Epidermal melanocyte (primary cell): Measurements from ENCODE around the gene ARMS2.

Experiments used
- DNase-seq: peaks from one replicate; pipeline ENCODE4 v3.0.0; 2011; ENCODE audit warnings: low spot score; ENCODE audit not compliant: insufficient read length

ARMS2 gene, protein sequence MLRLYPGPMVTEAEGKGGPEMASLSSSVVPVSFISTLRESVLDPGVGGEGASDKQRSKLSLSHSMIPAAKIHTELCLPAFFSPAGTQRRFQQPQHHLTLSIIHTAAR

DNA sequence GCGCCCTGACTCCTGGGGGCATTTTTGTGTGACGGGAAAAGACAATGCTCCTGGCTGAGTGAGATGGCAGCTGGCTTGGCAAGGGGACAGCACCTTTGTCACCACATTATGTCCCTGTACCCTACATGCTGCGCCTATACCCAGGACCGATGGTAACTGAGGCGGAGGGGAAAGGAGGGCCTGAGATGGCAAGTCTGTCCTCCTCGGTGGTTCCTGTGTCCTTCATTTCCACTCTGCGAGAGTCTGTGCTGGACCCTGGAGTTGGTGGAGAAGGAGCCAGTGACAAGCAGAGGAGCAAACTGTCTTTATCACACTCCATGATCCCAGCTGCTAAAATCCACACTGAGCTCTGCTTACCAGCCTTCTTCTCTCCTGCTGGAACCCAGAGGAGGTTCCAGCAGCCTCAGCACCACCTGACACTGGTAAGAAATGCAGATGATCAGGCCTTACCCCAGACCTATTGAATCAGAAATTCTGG lies at the start of gene ARMS2:
TSS of gene ARMS2 (plus strand) at position 51 of the 478 bp plus-strand sequence. CDS start at position 126, 75 bp downstream.
- DNase-seq, result no peak

DNA sequence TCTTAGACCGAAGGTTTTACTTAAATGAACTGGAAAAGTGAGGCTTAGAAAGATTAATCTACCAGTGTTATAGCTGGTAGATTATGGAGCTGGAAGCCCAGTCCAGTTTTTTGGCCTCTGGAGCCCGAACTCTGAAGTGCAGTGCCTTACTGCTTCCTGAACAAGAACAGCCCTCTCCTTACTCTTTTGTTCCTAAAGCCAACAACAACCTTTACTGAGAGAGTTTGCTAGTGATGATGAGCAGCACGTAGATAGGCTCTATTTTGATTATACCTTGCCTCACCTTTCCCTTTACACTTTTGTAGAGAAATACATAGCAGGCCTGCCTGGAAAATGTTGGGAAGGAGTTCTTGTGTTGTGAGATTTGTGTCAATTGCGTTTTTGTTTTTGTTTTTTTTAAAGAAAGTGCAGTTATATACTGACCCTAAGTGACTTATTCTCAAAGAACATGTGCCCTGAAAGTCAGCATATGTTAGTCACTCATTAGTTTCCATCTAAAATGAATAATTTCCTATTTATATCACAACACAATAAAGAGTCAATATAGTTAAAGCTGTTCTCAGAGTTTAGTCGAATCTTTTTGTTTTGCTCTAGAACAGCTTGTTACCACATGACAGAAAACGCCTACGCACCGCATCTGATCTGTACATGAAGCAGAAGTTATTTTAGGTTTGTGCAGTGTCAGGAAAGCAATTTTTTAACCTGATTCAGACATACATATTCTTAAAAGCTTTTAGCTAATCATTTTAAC lies 46.9 kb upstream of the ARMS2 start:
- DNase-seq, result no peak

DNA sequence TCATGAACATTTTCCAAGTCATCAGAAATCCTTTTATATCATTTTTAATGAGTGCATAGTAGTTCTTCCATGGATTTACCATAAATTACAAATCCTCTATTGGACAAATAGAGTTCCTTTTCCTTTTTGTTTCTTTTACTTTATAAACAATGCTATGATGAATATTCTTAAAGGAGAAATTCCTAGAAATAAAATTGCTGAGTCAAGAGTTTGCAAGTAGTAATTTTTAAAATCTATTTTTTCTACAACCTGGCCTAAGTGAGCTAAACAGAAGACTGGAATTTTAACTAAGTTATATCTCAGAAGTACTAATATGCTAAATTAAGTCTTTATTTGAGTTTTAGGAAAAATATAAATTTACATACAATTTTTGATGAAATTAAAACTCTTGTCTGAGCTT lies 41.1 kb upstream of the ARMS2 start:
- DNase-seq, result no peak

DNA sequence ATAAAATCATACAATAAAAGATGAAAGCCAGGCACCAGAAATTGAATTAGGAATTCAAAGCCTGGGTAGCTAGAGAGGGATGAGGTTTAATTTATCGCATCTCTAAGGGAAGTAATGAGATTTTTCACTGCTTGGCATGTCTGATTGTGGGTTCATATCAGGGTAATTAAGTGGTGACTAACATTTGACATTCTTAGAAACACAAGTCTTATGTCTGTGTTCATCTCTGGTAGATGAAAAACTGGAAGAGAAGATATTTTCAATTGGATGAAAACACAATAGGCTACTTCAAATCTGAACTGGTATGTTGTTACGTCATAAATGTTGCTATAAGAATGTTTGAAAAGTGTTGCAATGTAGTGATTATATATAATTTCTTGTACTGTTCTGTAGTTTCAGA lies 36.8 kb upstream of the ARMS2 start:
- DNase-seq, result no peak

DNA sequence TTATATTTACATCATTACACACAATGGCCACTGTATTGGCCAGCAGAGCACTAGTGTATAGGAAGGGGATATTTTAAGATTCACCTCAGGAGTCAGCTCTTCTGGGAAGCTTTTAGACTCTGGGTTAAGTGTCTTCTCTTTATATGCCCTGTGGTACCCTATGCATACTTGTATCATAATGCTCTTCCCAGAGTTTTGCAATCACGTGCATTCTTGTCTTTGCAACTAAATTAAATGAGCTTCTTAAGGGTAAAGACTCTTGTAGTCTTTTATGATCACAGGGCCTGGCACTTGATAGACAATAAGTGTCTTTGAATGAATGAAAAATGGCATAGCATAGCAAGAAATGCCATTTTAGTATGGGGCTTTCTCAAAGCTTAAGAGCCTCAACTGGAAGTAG lies 35.4 kb upstream of the ARMS2 start:
- DNase-seq, result no peak

DNA sequence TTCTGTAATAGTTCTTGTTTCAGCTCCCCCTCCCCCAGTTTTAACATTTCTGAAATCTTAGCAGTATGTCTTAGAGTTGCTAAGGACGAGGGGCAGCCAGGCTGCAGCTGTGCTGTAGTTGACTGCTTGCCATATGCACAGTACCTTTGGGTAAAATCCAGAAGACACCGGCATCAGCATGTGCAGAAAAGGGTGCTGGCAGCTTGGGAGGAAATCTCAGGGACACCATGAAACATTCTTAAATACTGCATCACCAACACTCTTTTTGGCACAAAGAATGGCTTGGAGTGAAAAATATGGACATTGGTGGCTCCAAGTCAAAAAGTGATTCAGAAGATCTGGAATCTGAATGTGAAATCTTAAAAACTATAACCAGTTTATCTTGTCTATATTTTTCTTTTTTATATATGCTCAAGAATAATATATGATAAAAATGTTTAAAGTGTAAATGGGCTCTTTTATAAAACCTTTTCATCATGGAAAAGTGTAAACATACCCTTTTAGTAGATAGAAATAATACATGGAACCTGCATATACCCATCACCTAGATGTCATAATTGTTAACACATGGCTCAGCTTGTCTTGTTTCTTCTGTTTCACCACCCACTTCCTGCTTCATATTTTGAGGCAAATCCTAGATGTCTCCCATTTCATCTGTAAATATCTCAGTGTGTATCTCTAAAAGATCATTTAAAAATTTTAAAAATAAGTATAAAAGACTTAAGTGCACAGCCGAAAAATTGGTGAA lies 34.4 kb upstream of the ARMS2 start:
- no peak for DNase-seq

DNA sequence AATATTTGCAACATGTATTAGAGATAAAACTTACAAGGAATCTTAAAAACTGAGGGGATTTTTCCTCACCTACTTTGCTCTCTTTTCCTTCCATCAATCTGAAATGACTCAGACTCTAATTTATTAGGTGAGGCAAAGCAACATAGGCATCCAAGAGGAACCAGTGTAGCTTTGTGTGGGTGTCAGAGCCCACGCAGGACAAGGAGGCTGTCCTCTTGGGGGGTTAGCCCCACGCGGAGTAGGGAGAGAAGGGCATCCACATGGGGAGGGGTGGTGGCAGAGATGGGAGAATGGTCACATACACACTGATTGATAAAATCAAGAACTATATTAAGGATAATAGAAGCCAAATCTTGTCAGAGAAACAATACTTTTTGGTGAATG lies 33.8 kb upstream of the ARMS2 start:
- DNase-seq, result no peak

DNA sequence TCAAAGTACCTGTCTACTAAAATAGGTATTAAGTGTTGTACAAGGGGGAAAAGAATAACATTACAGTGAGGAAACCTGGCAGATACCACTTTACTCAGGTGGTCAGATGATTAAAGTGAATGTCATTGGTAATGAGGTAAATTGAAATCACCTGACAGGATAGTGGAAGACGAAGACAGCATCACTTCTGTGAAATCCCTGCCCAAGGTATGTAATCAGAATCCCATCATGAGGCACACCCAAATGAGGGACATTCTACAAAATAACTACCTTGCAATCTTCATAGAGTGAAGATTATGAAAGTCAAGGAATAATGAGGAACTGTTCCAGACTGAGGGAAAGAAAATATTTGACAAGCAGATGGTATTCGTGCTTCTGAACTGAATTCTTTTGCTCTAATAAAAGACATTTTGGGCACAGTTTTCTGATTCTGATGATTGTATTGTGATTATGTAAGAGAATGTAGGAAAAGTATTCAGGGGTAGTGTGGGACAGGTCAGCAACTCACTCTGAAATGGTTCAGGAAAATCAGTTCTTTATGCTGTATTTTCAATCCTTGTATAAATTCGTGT lies 33.3 kb upstream of the ARMS2 start:
- no peak for DNase-seq

DNA sequence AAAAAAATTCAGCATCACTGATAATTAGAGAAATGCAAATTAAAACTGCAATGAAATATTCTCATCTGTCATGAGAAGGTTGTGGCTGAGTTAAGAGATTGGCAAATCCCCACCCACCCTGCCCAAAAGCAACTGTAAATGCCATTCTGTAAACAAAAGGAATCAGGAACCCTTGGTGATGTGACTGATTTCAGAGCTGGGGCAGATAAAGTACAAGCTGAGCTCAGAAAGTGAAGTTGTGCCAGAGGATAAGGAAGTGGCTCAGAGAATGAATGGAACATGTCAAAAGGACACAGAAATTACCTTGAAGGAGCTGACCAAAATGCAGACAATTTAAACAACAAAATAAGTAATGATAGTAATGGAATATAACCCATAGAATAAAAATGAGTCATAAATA lies 32.7 kb upstream of the ARMS2 start:
- no peak for DNase-seq

DNA sequence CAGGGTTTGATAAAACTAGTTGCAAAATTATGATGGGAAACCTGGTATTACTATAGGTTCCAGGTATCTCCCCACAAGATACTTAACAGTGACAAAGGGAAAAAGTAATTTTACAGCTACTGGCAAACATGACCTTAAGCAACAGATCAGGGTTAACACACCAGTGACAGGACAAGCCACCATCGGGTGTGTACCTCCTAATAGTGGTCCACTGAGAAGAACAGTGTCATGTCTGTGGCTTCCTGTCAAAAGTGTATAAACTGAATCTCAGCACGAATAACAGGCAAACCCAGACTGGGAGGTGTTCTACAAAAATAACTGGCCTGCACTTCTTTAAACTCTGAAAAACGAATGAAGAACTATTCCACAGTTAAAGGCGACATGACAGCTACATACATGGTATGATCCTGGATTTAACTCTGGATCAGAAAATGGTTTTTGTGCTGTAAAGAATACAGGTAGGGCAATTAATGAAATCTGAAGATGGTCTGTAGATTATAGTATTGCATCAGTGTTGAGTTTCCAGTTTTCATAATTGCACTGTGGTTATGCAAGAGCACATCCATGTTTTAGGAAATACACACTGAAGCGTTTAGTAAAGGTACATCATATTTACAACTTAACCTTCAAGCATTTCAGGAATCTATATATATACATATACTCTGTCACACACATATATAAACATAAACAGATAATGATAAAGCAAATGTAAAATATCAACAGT lies 32.0 kb upstream of the ARMS2 start:
- no peak for DNase-seq

DNA sequence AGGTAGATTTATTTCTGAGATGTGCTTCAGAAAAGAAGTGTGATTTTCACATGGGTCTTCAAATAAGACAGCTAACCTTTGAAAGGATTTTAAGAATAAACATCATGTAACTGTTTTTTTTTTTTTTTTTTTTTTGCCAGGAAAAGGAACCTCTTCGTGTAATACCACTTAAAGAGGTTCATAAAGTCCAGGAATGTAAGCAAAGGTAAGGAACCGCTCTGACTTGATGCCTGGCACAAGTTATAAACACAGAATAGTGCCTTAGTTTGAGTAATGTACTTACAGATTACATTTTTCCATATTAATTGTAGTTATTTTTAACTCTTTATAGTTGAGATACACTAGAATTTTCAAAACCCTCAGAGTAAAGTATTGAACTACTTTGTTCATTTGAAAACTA lies 30.4 kb upstream of the ARMS2 start:
- no peak for DNase-seq

DNA sequence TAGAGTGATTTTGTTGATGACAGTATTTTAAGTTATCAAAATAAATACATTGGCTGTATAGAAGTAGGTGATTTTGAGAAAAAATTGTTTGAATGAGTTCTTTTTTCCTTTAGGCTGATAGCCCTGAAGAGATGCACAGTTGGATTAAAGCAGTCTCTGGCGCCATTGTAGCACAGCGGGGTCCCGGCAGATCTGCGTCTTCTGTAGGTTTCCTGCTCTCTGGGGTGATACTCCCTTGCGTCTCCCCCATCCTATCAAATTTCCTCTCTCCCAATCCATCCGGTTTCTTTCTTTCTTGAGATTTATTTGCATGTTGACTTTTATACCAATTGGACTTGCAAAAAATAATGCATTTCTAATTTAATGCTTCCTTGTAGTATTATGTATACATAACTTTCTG lies 27.6 kb upstream of the ARMS2 start:
- no peak for DNase-seq

DNA sequence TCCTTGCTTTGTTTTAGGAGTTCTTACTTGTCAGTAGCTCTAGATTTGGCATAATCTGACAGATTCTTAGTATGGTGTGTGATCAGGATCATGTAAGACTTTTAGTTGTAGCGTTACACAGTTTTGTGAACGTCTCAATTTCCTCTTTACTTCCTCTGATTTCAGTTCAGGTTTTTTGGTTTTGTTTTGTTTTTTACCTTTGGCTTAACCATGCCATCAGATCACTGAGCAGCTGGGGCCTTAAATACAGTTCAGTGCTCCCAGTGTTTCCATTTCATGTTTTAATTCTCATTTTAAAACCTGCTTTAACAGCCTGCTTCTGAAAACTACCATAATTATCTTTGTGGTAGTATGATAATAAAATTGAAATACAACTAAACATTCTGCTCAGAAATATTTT lies 27.2 kb upstream of the ARMS2 start:
- DNase-seq, result no peak

DNA sequence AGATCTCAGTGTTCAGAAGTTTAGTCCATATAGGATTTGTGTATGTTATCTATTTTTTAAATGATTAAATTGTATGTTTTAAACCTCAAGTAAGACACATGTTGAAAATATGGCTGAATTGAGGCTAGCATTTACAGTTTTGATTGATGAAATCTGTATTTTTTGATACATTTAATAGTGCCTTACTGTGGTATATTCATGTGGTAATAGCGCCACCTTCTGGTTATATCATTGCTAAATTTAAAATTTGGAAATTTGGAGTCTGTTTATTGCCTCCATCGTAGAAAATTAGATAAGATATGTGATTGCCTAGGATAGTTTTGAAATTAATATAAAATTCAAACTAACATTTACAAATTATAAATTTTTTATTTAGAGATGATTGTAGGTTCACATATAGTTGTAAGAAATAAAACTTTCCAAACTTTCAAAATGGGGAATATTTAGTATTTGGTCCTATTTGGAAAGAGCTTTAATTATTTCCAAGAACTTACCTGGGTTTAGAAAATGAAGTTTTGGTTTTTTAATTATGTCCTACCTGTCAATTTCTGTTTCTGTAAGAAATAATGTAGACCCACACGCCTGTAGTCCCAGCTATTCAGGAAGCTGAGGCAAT lies 19.1 kb upstream of the ARMS2 start:
- peak; percentile 29 for DNase-seq

DNA sequence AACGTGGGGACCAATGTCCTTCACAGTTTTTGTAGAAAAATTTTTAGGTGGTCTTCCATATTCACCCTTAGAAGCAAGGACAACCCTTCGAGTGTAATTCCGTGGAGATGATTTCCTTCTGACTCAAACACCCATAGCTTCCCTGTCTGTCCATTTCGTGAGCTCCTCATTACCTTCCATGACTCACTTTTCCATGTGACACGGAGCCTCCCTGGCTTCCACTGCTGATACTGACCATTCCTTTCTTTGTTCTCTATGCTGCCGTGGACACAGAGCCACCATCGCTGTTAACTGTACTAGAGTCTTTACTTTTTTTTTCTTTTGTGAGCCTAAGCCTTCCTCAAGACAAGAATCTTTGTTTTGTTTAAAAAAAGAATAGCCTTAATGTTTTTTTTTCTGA lies 12.5 kb upstream of the ARMS2 start:
- no peak for DNase-seq

DNA sequence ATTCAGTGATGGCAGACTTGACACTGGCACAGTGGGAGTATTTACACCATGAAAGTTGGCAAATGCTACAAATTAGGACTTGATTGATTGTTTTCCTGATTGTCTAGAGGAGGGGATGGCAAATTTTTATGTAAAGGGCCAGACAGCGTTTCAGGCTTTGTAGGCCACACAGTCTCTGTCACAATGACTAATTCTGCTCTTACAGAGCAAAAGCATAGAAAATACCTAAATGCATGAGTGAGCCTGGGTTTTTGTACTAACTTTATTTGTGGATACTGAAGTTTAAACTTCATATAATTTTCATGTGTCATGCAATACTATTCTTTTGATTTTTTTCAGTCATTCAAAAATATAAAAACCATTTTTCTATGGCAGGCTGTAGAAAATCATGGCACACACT lies 9.0 kb upstream of the ARMS2 start:
- DNase-seq, result no peak

DNA sequence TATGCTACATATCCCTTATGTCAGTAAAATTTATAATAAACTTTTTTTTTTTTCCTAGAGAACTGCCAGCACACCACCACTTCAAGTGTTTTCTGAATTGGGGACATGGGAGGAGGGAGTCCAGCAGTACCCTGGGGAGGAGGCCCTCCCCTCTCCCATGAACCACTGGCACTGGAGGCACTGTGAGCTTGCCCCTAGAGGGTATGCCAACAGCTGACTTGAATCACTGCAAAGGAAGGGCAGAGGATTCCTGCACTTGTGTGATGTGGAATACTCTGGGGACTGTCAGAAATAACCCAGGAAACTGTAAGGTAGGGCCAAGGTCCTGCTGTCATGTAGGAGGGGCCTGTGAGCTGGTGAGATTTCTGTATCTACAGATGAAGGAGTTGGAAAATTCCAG lies 8.5 kb upstream of the ARMS2 start:
- DNase-seq, result no peak

DNA sequence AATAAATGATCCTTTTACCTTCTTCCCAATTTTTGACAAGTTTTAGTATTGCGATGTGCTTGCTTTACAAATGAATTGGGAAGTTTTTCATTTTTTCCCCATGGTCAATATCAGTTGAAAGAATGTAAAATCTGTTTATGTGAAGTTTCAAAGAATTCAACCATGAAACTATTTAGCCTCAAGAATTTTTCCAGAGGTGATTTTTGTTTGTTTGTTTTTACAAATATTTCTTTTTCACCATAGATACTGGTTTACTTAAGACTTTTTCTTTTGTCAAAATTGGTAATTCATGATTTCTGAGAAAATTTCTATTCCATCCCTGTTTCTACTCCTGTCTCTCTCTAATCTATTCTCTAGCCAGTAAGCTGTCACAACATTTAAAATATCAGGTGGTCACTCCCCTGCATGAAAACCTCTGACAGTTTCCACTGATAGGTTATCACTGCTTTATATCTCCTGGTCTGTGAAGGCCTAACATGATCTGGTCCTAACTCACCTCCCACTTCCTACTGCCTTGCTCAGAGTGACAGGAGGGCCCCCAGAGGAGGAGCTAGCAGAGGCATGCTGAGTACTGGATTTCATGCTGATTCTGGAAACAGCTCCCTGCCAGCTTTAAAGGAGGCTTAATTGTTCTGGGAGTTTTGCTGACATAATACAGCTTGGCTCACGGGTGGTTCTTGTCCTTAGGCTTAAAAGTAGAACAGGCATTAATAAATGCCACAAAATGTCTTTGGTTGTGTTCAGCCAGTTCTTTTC lies 7.6 kb upstream of the ARMS2 start:
- no peak for DNase-seq

DNA sequence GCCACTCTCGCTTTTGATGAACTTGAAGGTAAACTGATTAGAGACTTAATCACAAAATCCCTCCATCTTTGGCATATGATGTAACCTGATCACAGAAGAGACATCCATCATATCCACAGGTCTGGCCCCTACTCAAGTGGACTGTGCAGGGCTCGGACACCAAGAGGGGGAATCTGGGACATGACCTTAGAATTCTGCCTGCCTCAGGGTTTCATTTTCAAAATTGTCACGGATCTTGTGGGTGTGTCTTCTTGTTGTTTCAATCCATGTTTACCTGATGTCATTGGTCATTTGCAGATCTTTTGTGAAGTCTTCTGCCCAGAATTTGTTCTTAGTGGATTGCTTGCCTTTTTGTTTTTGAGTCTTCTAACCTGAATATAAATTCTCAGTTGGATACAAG lies 5.9 kb upstream of the ARMS2 start:
- no peak for DNase-seq

DNA sequence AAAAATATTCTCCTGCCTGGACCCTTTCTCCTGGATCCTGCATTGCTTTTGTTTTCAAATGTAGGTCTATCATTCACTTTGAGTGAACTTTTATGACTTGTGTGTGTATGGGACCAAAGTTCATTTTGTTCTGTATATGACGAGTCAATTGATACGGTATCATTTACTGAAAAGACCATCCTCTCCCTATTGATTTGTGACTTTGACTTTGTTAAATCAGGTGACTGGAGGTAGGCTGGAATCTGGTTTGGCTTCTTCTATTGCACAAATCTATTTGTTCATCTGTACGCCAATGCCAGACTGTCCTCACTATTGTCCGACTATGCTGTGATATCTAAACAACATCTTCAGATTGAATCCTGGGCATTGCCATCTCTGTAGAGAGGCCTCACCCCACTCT lies 5.3 kb upstream of the ARMS2 start:
- no peak for DNase-seq
